Activated T-cell treated with anti-CD3 and anti-CD28 coated beads, Interleukin-2, amount 50 U/mL, for 1 hour (primary cell): ENCODE measurements around the gene DGAT2.
A peak's percentile ranks its signal among the peaks of the same experiment; 100 is the strongest.

Experiments
- DNase-seq: peaks from one replicate; pipeline ENCODE4 v3.0.0-alpha.2; 2020

The DGAT2 gene

GRCh38 chr11:75757651-75758050, 10.9 kb upstream of the DGAT2 start:
- no peak for DNase-seq

- no peak for DNase-seq
Measured at GRCh38 chr11:75759832-75760231, 8.7 kb upstream of the DGAT2 start.

GRCh38 chr11:75760243-75760642, 8.3 kb upstream of the DGAT2 start:
- no peak for DNase-seq

- no peak for DNase-seq
Measured at GRCh38 chr11:75760710-75761493, 7.7 kb upstream of the DGAT2 start.

GRCh38 chr11:75762158-75762557, 6.4 kb upstream of the DGAT2 start:
- no peak for DNase-seq

- DNase-seq: no peak
Measured at GRCh38 chr11:75762885-75763284, 5.7 kb upstream of the DGAT2 start.

GRCh38 chr11:75763846-75764245, 4.7 kb upstream of the DGAT2 start:
- DNase-seq: no peak

- DNase-seq: no peak
Measured at GRCh38 chr11:75765116-75765515, 3.5 kb upstream of the DGAT2 start.

- DNase-seq: no peak
Measured at GRCh38 chr11:75766443-75767227, 1.9 kb upstream of the DGAT2 start.

- no peak for DNase-seq
Measured at GRCh38 chr11:75767228-75767572, 1.4 kb upstream of the DGAT2 start.

- DNase-seq: no peak
Measured at GRCh38 chr11:75767793-75768111, 826 bp upstream of the DGAT2 start.

- DNase-seq: no peak
Measured at GRCh38 chr11:75768909-75769771, 562 bp downstream of the DGAT2 start.

GRCh38 chr11:75770102-75770501, 1.5 kb downstream of the DGAT2 start:
- DNase-seq: peak; percentile 2

GRCh38 chr11:75771646-75772410, 3.2 kb downstream of the DGAT2 start:
- no peak for DNase-seq

GRCh38 chr11:75773595-75774353, 5.2 kb downstream of the DGAT2 start:
- DNase-seq: no peak

- DNase-seq: no peak
Measured at GRCh38 chr11:75775056-75775455, 6.5 kb downstream of the DGAT2 start.

GRCh38 chr11:75776546-75776945, 8.0 kb downstream of the DGAT2 start:
- no peak for DNase-seq

- no peak for DNase-seq
Measured at GRCh38 chr11:75777461-75778110, 9.0 kb downstream of the DGAT2 start.

- DNase-seq: no peak
Measured at GRCh38 chr11:75778962-75779361, 10.4 kb downstream of the DGAT2 start.

GRCh38 chr11:75779960-75780359, 11.4 kb downstream of the DGAT2 start:
- no peak for DNase-seq

GRCh38 chr11:75780888-75781287, 12.3 kb downstream of the DGAT2 start:
- no peak for DNase-seq

- no peak for DNase-seq
Measured at GRCh38 chr11:75781296-75781695, 12.7 kb downstream of the DGAT2 start.
